H1 (cell line): ENCODE results near the gene GGA2.
"Not testable (repeated sequence)": the region's sequence is repeated elsewhere in the genome, so short reads cannot be mapped to it uniquely, and the experiment has no call there.

ENCODE experiments used
- BACH1 ChIP-seq: IDR thresholded peaks from 2 replicates; pipeline ENCODE4 v1.6.1; 2012; ENCODE audit warnings: low read length, improper control_type of control experiment
- CEBPB ChIP-seq: IDR thresholded peaks from 2 replicates; pipeline ENCODE4 v1.6.1; 2012; ENCODE audit warnings: low read depth, low read length
- CHD1 ChIP-seq: IDR thresholded peaks from 2 replicates; pipeline ENCODE4 v1.6.1; 2012; ENCODE audit warnings: low read depth, low read length, improper control_type of control experiment
- CHD7 ChIP-seq: fragments of 300-600 bp; sonication (generic); IDR thresholded peaks from 2 replicates; pipeline ENCODE4 v1.7.1; 2012; ENCODE audit warnings: low read length, moderate library complexity, mild to moderate bottlenecking, inconsistent platforms; ENCODE audit not compliant: insufficient replicate concordance
- EZH2 ChIP-seq: fragments of 200-600 bp; sonication (generic); IDR thresholded peaks from 2 replicates; pipeline ENCODE4 v1.7.1; 2012; ENCODE audit warnings: low read depth, mild to moderate bottlenecking, moderate library complexity, low read length, inconsistent platforms; ENCODE audit not compliant: severe bottlenecking
- FOSL1 ChIP-seq: IDR thresholded peaks from 2 replicates; pipeline ENCODE4 v1.6.1; 2011; ENCODE audit warnings: mild to moderate bottlenecking, low read depth, low read length, moderate library complexity; ENCODE audit not compliant: insufficient read depth
- KDM1A ChIP-seq: fragments of 200-600, 300-600 bp; sonication (generic); IDR thresholded peaks from 2 replicates; pipeline ENCODE4 v1.7.1; 2016; ENCODE audit warnings: mild to moderate bottlenecking, low read length, borderline replicate concordance
- POLR2A ChIP-seq, 2 experiments: IDR thresholded peaks; 1 replicate in 1 of 2; 2 replicates in 1 of 2; pipeline ENCODE4 v1.6.1; 2011; ENCODE audit warnings: low read depth in 2 of 2, low read length in 2 of 2, mild to moderate bottlenecking in 2 of 2; ENCODE audit errors: control extremely low read depth in 1 of 2
- POLR2AphosphoS5 ChIP-seq: IDR thresholded peaks from 2 replicates; pipeline ENCODE4 v1.6.1; 2011; ENCODE audit warnings: low read depth, low read length
- RFX5 ChIP-seq: IDR thresholded peaks from 2 replicates; pipeline ENCODE4 v1.6.1; 2011; ENCODE audit warnings: low read depth, low read length, improper control_type of control experiment, borderline replicate concordance
- SIN3A ChIP-seq, 2 experiments: IDR thresholded peaks in 1 of 2; conservative IDR thresholded peaks in 1 of 2; 2 replicates each; pipeline ENCODE4 v1.6.1; 2011 to 2012; ENCODE audit warnings: low read length in 2 of 2, improper control_type of control experiment in 1 of 2, low read depth in 1 of 2, mild to moderate bottlenecking in 1 of 2
- TF ChIP-seq, protein P1 (sequence below), 3 experiments: IDR thresholded peaks; 1 replicate in 2 of 3; 2 replicates in 1 of 3; pipeline versions ENCODE4 v1.5.1 to v1.6.1; 2011; ENCODE audit warnings: low read length in 3 of 3, mild to moderate bottlenecking in 3 of 3, inconsistent platforms in 2 of 3, low read depth in 1 of 3, moderate library complexity in 1 of 3; ENCODE audit not compliant: insufficient read depth in 1 of 3; ENCODE audit errors: control extremely low read depth in 1 of 3
- TF ChIP-seq, protein P2 (sequence below): IDR thresholded peaks from 2 replicates; pipeline ENCODE4 v1.6.1; 2012; ENCODE audit warnings: inconsistent platforms
- TF ChIP-seq, protein P3 (sequence below): IDR thresholded peaks from 2 replicates; pipeline ENCODE4 v1.6.1; 2011; ENCODE audit warnings: low read depth, mild to moderate bottlenecking, low read length; ENCODE audit not compliant: insufficient read depth

- TF ChIP-seq, protein P1, sequence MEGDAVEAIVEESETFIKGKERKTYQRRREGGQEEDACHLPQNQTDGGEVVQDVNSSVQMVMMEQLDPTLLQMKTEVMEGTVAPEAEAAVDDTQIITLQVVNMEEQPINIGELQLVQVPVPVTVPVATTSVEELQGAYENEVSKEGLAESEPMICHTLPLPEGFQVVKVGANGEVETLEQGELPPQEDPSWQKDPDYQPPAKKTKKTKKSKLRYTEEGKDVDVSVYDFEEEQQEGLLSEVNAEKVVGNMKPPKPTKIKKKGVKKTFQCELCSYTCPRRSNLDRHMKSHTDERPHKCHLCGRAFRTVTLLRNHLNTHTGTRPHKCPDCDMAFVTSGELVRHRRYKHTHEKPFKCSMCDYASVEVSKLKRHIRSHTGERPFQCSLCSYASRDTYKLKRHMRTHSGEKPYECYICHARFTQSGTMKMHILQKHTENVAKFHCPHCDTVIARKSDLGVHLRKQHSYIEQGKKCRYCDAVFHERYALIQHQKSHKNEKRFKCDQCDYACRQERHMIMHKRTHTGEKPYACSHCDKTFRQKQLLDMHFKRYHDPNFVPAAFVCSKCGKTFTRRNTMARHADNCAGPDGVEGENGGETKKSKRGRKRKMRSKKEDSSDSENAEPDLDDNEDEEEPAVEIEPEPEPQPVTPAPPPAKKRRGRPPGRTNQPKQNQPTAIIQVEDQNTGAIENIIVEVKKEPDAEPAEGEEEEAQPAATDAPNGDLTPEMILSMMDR (IDR thresholded peaks at IDR 0.05; ENCODE audit: control extremely low read depth in 1 of 3, insufficient read depth in 1 of 3, low read depth in 1 of 3, low read length in 3 of 3) = not testable (repeated sequence)
- TF ChIP-seq POLR2AphosphoS5; POLR2A (IDR thresholded peaks at IDR 0.05; ENCODE audit: control extremely low read depth in 1 of 2, low read depth in 2 of 2, low read length in 2 of 2); KDM1A; CHD1; EZH2; RFX5; BACH1; FOSL1; CEBPB; SIN3A (conservative IDR thresholded peaks at IDR 0.05 in 1 of 2, IDR thresholded peaks at IDR 0.05 in 1 of 2; ENCODE audit: low read depth in 1 of 2, low read length in 2 of 2); CHD7: not testable (repeated sequence)
- TF ChIP-seq, protein P2, sequence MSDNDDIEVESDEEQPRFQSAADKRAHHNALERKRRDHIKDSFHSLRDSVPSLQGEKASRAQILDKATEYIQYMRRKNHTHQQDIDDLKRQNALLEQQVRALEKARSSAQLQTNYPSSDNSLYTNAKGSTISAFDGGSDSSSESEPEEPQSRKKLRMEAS = not testable (repeated sequence)
- TF ChIP-seq, protein P3, sequence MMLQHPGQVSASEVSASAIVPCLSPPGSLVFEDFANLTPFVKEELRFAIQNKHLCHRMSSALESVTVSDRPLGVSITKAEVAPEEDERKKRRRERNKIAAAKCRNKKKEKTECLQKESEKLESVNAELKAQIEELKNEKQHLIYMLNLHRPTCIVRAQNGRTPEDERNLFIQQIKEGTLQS = not testable (repeated sequence)
These were observed 72.8 kb downstream of the GGA2 start for GRCh38 chr16:23437542-23437941.
